Activated T-helper 9 cell treated with anti-CD3 and anti-CD28 coated beads, Interleukin-2, amount 50 U/mL, for 16 hours (primary cell): Measurements from ENCODE around the gene CHRDL1.
"Not testable (repeated sequence)": the region's sequence is repeated elsewhere in the genome, so short reads cannot be mapped to it uniquely, and the experiment has no call there.

Experiments
- DNase-seq: peaks from one replicate; pipeline ENCODE4 v3.0.0-alpha.2; 2020; ENCODE audit warnings: low read depth

Gene CHRDL1

GRCh38 chrX:110665223-110666002, 130.2 kb downstream of the CHRDL1 start:
- DNase-seq: no peak

GRCh38 chrX:110657073-110657472, 138.5 kb downstream of the CHRDL1 start:
- DNase-seq: no peak

GRCh38 chrX:110654280-110654679, 141.3 kb downstream of the CHRDL1 start:
- not testable (repeated sequence) for DNase-seq

GRCh38 chrX:110646386-110646785, 149.2 kb downstream of the CHRDL1 start:
- no peak for DNase-seq
